ENCODE data around the gene FGF6.

GRCh38 chr12:4412465-4412864 lies 33.1 kb downstream of the FGF6 start:
- no peak for TF ChIP-seq CTCF (IDR thresholded peaks at IDR 0.05)
- no peak for TF ChIP-seq POLR2A (IDR thresholded peaks at IDR 0.05)
- no peak for TF ChIP-seq EP300 (IDR thresholded peaks at IDR 0.05)

All from gastroesophageal sphincter (tissue), 3 donors.